ENCODE data around the gene KIF15.

The KIF15 gene

DNA sequence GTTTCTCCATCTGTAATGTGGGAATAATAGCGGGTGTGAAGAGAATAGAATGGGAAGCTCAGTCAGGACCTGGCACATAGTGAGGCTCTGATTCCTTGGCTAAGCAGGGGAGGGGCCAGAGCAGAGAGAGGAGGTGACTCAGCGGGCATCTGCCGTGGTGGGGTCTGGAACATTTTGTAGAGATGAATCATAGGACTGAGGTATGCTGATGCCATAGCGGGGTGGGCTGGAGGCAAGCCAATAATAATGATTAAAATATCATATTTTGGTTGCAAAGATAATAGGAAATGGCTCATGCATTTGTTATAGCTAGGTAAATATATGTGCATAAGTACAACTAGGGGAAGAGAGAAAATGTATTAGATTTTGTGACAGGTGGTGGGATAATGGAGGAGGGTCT lies 124.0 kb downstream of the KIF15 start:
- no peak for DNase-seq (ENCODE audit: extremely low spot score)
- ChIA-PET CTCF (no interaction called here), POLR2A (interaction anchor here (1.4 to 1.5 kb wide), 2 partner anchors 10 to 124 kb away, joined by 3 to 7 read pairs; partner anchors contain the start of genes KIAA1143 and KIF15)
- TF ChIP-seq CTBP1 (IDR thresholded peaks at IDR 0.05; ENCODE audit: borderline replicate concordance), result no peak

DNA sequence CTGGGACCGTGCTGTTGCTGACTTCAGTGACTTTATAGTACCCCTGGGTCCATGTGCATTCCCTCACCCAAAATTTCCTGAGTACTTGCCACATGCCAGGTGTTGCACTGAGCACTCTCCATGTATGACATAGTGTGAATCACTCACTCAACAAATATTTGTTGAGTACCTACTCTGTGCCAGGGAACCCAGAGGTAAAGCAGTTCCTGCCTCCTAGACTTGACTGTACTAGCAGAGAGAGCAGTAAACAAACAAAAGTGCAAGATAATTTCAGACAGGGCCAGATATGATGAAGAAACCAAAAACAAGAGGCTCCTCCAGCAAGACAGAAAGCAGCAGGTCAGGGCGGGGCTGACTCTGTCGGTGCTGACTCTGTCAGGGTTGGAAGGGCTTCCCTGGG lies 125.0 kb downstream of the KIF15 start:
- no peak for DNase-seq (ENCODE audit: extremely low spot score)
- TF ChIP-seq ARNT (IDR thresholded peaks at IDR 0.05) (no peak), BHLHE40 (IDR thresholded peaks at IDR 0.05; ENCODE audit: borderline replicate concordance) (no peak), SP1 (IDR thresholded peaks at IDR 0.05) (no peak), TARDBP (IDR thresholded peaks at IDR 0.05) (no peak), L3MBTL2 (conservative IDR thresholded peaks at IDR 0.05) (no peak), HDGF (IDR thresholded peaks at IDR 0.05; ENCODE audit: borderline replicate concordance) (no peak), FOXK2 (IDR thresholded peaks at IDR 0.05) (no peak), FOXA1 (IDR thresholded peaks at IDR 0.05) (no peak), ZNF384 (IDR thresholded peaks at IDR 0.05) (no peak), CTBP1 (IDR thresholded peaks at IDR 0.05; ENCODE audit: borderline replicate concordance) (no peak), NFRKB (IDR thresholded peaks at IDR 0.05) (no peak), FOXM1 (IDR thresholded peaks at IDR 0.05; ENCODE audit: borderline replicate concordance) (no peak), ELF4 (IDR thresholded peaks at IDR 0.05) (no peak), LEF1 (IDR thresholded peaks at IDR 0.05; ENCODE audit: borderline replicate concordance) (no peak), SUZ12 (IDR thresholded peaks at IDR 0.05) (no peak)
- TF ChIP-seq, protein P1, sequence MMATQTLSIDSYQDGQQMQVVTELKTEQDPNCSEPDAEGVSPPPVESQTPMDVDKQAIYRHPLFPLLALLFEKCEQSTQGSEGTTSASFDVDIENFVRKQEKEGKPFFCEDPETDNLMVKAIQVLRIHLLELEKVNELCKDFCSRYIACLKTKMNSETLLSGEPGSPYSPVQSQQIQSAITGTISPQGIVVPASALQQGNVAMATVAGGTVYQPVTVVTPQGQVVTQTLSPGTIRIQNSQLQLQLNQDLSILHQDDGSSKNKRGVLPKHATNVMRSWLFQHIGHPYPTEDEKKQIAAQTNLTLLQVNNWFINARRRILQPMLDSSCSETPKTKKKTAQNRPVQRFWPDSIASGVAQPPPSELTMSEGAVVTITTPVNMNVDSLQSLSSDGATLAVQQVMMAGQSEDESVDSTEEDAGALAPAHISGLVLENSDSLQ (IDR thresholded peaks at IDR 0.05), result no peak
- CTCF ChIA-PET, result no interaction called here
- POLR2A ChIA-PET, result interaction anchor here (1.5 kb wide), 1 partner anchor 10 kb away, joined by 3 read pairs; no protein-coding TSS in a partner anchor

DNA sequence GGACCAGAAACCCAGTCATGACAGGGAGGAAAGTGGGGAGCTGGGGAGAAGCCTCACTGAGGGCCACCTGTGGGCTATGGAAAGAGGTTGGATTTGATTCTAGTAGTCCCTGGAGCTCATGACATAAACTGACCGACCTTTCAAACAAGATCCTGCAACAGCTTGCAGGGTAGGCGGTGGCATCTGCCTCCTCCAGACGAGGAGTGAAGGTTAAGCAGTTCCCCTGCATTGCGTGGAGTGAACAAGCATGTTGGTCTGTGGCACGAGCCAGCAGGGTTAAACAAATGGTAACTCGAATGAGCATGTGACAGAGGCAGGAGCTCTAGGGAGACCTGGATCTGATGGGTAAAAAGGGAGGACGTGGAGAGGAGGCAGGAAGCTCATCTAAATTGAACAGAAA lies 125.5 kb downstream of the KIF15 start:
- ChIA-PET CTCF (no interaction called here), POLR2A (interaction anchor here (1.5 kb wide), 1 partner anchor 11 kb away, joined by 3 read pairs; no protein-coding TSS in a partner anchor)
- no peak for DNase-seq (ENCODE audit: extremely low spot score)
- TF ChIP-seq, protein P1 (IDR thresholded peaks at IDR 0.05), result no peak
- no peak for TF ChIP-seq ZNF384 (IDR thresholded peaks at IDR 0.05)
- no peak for TF ChIP-seq BHLHE40 (IDR thresholded peaks at IDR 0.05; ENCODE audit: borderline replicate concordance)
- no peak for TF ChIP-seq ELF4 (IDR thresholded peaks at IDR 0.05)
- TF ChIP-seq FOXM1 (IDR thresholded peaks at IDR 0.05; ENCODE audit: borderline replicate concordance), result no peak
- TF ChIP-seq FOXA1 (IDR thresholded peaks at IDR 0.05), result no peak
- no peak for TF ChIP-seq TARDBP (IDR thresholded peaks at IDR 0.05)
- TF ChIP-seq CTBP1 (IDR thresholded peaks at IDR 0.05; ENCODE audit: borderline replicate concordance), result no peak
- TF ChIP-seq SP1 (IDR thresholded peaks at IDR 0.05), result no peak

DNA sequence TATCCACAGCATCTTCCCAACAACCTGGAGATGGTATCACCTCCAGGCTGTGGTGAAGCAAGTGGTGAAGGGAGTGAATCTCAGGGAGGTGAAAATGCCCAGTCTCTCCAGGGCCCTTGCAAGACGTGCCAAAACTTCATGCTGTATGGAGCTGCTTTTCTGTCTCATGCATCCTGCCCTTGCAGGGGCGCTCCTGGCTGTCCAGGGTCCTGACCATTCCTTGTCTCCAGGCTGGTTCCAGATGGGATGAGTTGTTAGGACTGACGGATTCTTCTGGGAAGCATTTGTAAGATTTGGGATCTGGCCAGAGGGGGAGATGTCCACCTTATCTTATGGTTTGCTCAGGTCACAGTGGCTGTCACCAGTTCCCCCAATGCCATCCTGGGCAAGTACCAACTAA lies 128.7 kb downstream of the KIF15 start:
- CTCF ChIA-PET, result no interaction called here
- DNase-seq (ENCODE audit: extremely low spot score), result no peak
- POLR2A ChIA-PET, result no interaction called here
- no peak for TF ChIP-seq NFRKB (IDR thresholded peaks at IDR 0.05)
- TF ChIP-seq HDGF (IDR thresholded peaks at IDR 0.05; ENCODE audit: borderline replicate concordance), result no peak
- TF ChIP-seq LEF1 (IDR thresholded peaks at IDR 0.05; ENCODE audit: borderline replicate concordance), result no peak
- no peak for TF ChIP-seq ELF4 (IDR thresholded peaks at IDR 0.05)
- no peak for TF ChIP-seq L3MBTL2 (conservative IDR thresholded peaks at IDR 0.05)
- TF ChIP-seq ZNF384 (IDR thresholded peaks at IDR 0.05), result no peak
- TF ChIP-seq SUZ12 (IDR thresholded peaks at IDR 0.05), result no peak
- TF ChIP-seq BHLHE40 (IDR thresholded peaks at IDR 0.05; ENCODE audit: borderline replicate concordance), result no peak
- TF ChIP-seq FOXK2 (IDR thresholded peaks at IDR 0.05), result no peak
- TF ChIP-seq SP1 (IDR thresholded peaks at IDR 0.05), result no peak
- TF ChIP-seq, protein P1 (IDR thresholded peaks at IDR 0.05), result no peak
- no peak for TF ChIP-seq TARDBP (IDR thresholded peaks at IDR 0.05)
- TF ChIP-seq ARNT (IDR thresholded peaks at IDR 0.05), result no peak
- no peak for TF ChIP-seq FOXA1 (IDR thresholded peaks at IDR 0.05)
- TF ChIP-seq CTBP1 (IDR thresholded peaks at IDR 0.05; ENCODE audit: borderline replicate concordance), result no peak
- TF ChIP-seq FOXM1 (IDR thresholded peaks at IDR 0.05; ENCODE audit: borderline replicate concordance), result no peak

DNA sequence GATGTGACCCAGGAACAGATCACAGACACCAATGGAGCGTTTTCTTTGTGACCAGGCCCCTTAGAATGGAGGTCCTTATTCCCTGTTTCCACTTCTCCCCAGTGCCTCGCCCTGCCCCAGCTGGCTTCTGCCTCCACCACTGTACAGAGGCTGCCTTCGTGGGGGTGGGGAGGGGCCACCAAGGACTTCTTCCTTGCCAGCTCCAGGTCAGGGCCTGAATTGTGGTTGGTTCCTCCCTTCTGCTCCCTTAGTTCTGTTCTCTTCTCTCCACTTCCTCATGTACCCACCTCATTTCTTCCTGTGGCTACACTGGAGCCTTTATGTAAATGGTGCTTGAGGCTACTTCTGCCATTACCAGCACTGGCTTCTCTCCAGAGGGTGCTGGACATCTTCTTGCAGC lies 129.3 kb downstream of the KIF15 start:
- no peak for DNase-seq (ENCODE audit: extremely low spot score)
- ChIA-PET CTCF (no interaction called here), POLR2A (no interaction called here)
- no peak for TF ChIP-seq FOXM1 (IDR thresholded peaks at IDR 0.05; ENCODE audit: borderline replicate concordance)
- TF ChIP-seq HDGF (IDR thresholded peaks at IDR 0.05; ENCODE audit: borderline replicate concordance), result no peak
- TF ChIP-seq NFRKB (IDR thresholded peaks at IDR 0.05), result no peak
- no peak for TF ChIP-seq FOXK2 (IDR thresholded peaks at IDR 0.05)
- no peak for TF ChIP-seq SUZ12 (IDR thresholded peaks at IDR 0.05)

DNA sequence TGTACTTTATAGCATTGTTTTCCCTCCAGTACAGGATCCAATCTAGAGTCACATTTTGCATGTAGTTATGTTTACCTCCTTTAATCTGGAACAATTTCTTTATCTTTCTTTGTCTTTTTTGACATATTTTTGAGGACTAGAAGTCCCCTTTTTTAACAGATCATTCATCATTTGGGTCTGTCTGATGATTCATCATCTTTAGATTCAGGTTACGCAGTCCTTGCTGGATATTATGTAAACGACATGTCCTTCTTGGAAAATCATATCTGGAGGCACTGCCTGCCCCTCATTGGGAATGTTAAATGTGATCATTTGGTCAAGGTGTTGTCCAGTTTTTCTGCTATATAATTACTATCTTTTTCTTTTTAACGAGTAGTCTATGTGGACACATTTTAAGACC lies 131.1 kb downstream of the KIF15 start:
- POLR2A ChIA-PET, result no interaction called here

More for the DNA sequence above, 131.1 kb downstream of the KIF15 start:
- CTCF ChIA-PET, result no interaction called here
- DNase-seq (ENCODE audit: extremely low spot score), result no peak
- TF ChIP-seq HDGF (IDR thresholded peaks at IDR 0.05; ENCODE audit: borderline replicate concordance) (no peak), NFRKB (IDR thresholded peaks at IDR 0.05) (no peak), CTBP1 (IDR thresholded peaks at IDR 0.05; ENCODE audit: borderline replicate concordance) (no peak), TARDBP (IDR thresholded peaks at IDR 0.05) (no peak), ARNT (IDR thresholded peaks at IDR 0.05) (no peak), LEF1 (IDR thresholded peaks at IDR 0.05; ENCODE audit: borderline replicate concordance) (no peak), SUZ12 (IDR thresholded peaks at IDR 0.05) (no peak), FOXK2 (IDR thresholded peaks at IDR 0.05) (no peak), SP1 (IDR thresholded peaks at IDR 0.05) (no peak), BHLHE40 (IDR thresholded peaks at IDR 0.05; ENCODE audit: borderline replicate concordance) (no peak)
- TF ChIP-seq, protein P1 (IDR thresholded peaks at IDR 0.05), result no peak
